GM18507 (cell line): ENCODE measurements around the gene ACACB.

ENCODE experiments used
- DNase-seq: peaks from one replicate; pipeline ENCODE4 v3.0.0; 2011; ENCODE audit warnings: low read depth; ENCODE audit not compliant: insufficient read length; ENCODE audit errors: extremely low spot score
- FAIRE-seq: peaks from 2 replicates; lab custom pipeline; 2011; peaks lifted over from hg19 to GRCh38; lab: Jason Lieb, UNC

ACACB gene

GRCh38 chr12:109287811-109288469, 171.6 kb downstream of the ACACB start:
- FAIRE-seq = no peak
- DNase-seq = no peak

- DNase-seq (no peak), FAIRE-seq (no peak)
Observed at GRCh38 chr12:109288571-109288970, 172.2 kb downstream of the ACACB start.

GRCh38 chr12:109289004-109289403, 172.6 kb downstream of the ACACB start:
- no peak for FAIRE-seq
- DNase-seq = no peak

GRCh38 chr12:109289551-109289950, 173.2 kb downstream of the ACACB start:
- FAIRE-seq (no peak), DNase-seq (no peak)

GRCh38 chr12:109290061-109290460, 173.7 kb downstream of the ACACB start:
- DNase-seq = no peak
- no peak for FAIRE-seq

- no peak for DNase-seq
- FAIRE-seq = no peak
Observed at GRCh38 chr12:109291117-109291516, 174.7 kb downstream of the ACACB start.

- DNase-seq (no peak), FAIRE-seq (no peak)
Observed at GRCh38 chr12:109291521-109292341, 175.3 kb downstream of the ACACB start.

GRCh38 chr12:109292342-109292711, 175.9 kb downstream of the ACACB start:
- no peak for DNase-seq
- FAIRE-seq = no peak

GRCh38 chr12:109293106-109293505, 176.7 kb downstream of the ACACB start:
- no peak for FAIRE-seq

GRCh38 chr12:109294286-109294796, 178.0 kb downstream of the ACACB start:
- DNase-seq (no peak), FAIRE-seq (no peak)

More at GRCh38 chr12:109293106-109293505, 176.7 kb downstream of the ACACB start:
- no peak for DNase-seq

GRCh38 chr12:109295764-109296425, 179.5 kb downstream of the ACACB start:
- FAIRE-seq = no peak
- no peak for DNase-seq

- no peak for DNase-seq
- FAIRE-seq = no peak
Observed at GRCh38 chr12:109296431-109296830, 180.0 kb downstream of the ACACB start.

- DNase-seq (no peak), FAIRE-seq (no peak)
Observed at GRCh38 chr12:109299849-109300248, 183.5 kb downstream of the ACACB start.

GRCh38 chr12:109301643-109302168, 185.3 kb downstream of the ACACB start:
- DNase-seq = no peak
- FAIRE-seq = no peak

GRCh38 chr12:109302358-109302757, 186.0 kb downstream of the ACACB start:
- no peak for DNase-seq

GRCh38 chr12:109302770-109303169, 186.4 kb downstream of the ACACB start:
- FAIRE-seq (no peak), DNase-seq (no peak)

More at GRCh38 chr12:109302358-109302757, 186.0 kb downstream of the ACACB start:
- FAIRE-seq = peak; percentile 50

GRCh38 chr12:109304485-109304884, 188.1 kb downstream of the ACACB start:
- DNase-seq (no peak), FAIRE-seq (no peak)

- DNase-seq (no peak), FAIRE-seq (no peak)
Observed at GRCh38 chr12:109305547-109305946, 189.2 kb downstream of the ACACB start.

- DNase-seq (no peak), FAIRE-seq (no peak)
Observed at GRCh38 chr12:109307051-109307450, 190.7 kb downstream of the ACACB start.
